GM23248 (cell line): Measurements from ENCODE around the gene OLFM1.

ENCODE experiments used
- EZH2 ChIP-seq: fragments of 200-600 bp; sonication (generic); IDR thresholded peaks from 2 replicates; pipeline ENCODE4 v1.6.1; 2018; ENCODE audit warnings: antibody characterized with exemption, mild to moderate bottlenecking; ENCODE audit not compliant: insufficient read depth, poor library complexity, severe bottlenecking
- EZH2phosphoT487 ChIP-seq: fragments of 200-600 bp; sonication (generic); IDR thresholded peaks from 2 replicates; pipeline ENCODE4 v1.6.1; 2018; ENCODE audit warnings: antibody characterized with exemption, moderate library complexity, mild to moderate bottlenecking, low read depth; ENCODE audit not compliant: insufficient read depth

GRCh38 chr9:135061441-135061840 lies 26.0 kb upstream of the OLFM1 start:
- TF ChIP-seq EZH2 (no peak), EZH2phosphoT487 (no peak)
